ENCODE results near the gene PALM.
"Not testable (repeated sequence)": the region's sequence is repeated elsewhere in the genome, so short reads cannot be mapped to it uniquely, and the experiment has no call there.

DNA sequence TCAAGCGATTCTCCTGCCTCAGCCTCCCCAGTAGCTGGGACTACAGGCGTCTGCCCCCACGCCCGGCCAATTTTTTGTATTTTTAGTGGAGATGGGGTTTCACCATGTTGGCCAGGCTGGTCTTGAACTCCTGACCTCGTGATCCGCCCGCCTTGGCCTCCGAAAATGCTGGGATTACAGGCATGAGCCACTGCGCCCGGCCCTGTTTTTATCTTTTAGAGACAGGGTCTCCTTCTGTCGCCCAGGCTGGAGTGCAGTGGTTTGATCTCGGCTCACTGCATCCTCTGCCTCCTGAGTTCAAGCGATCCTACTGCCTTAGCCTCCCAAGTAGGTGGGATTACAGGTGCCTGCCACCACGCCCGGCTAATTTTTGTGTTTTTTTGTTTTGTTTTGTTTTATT is 10.2 kb upstream of the PALM start:
- TF ChIP-seq, protein P1, sequence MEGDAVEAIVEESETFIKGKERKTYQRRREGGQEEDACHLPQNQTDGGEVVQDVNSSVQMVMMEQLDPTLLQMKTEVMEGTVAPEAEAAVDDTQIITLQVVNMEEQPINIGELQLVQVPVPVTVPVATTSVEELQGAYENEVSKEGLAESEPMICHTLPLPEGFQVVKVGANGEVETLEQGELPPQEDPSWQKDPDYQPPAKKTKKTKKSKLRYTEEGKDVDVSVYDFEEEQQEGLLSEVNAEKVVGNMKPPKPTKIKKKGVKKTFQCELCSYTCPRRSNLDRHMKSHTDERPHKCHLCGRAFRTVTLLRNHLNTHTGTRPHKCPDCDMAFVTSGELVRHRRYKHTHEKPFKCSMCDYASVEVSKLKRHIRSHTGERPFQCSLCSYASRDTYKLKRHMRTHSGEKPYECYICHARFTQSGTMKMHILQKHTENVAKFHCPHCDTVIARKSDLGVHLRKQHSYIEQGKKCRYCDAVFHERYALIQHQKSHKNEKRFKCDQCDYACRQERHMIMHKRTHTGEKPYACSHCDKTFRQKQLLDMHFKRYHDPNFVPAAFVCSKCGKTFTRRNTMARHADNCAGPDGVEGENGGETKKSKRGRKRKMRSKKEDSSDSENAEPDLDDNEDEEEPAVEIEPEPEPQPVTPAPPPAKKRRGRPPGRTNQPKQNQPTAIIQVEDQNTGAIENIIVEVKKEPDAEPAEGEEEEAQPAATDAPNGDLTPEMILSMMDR (IDR thresholded peaks at IDR 0.05): not testable (repeated sequence)
- not testable (repeated sequence) for TF ChIP-seq POLR2A (IDR thresholded peaks at IDR 0.05)
